ENCODE results near the gene UGGT1. TPM values are rescaled to one million over a fixed set of nuclear protein-coding genes. Genes with fewer than 3 reads are reported as not detected.
A peak's percentile ranks its signal among the peaks of the same experiment; 100 is the strongest.

UGGT1 gene
- polyA plus RNA-seq, 1 donor (not counting 4 experiments of a cell fraction or from before 2014, with no cell fraction given): 26.7 TPM

DNA sequence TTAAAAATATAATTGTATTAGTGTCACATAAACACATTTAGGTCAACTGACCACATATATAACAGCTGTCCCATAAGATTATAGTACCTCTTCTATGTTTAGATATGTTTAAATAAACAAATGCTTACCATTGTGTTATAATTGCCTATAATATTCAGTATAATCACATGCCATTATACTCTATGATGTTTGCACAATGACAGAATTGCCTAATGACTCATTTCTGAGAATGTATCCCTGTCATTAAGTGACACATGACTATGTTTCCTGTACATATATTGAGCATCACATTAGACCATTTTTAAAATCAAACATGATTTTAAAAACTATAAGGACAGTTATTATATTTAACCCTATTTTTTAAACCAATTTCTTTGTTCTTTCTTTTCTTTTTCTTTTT is 137.9 kb downstream of the UGGT1 start:
- DNase-seq (ENCODE audit: low read depth, low spot score) (no peak), FAIRE-seq (no peak)
- H3K4me1 ChIP-seq (ENCODE audit: control insufficient read depth, extremely low read depth, insufficient read depth, low read length): no peaks in the 10 kb centered on the region
- H3K79me2 ChIP-seq (ENCODE audit: control insufficient read depth, insufficient read depth, low read length): no peaks in the 10 kb centered on the region
- H3K9me1 ChIP-seq (ENCODE audit: control insufficient read depth, extremely low read depth, insufficient read depth, low read length): no peaks in the 10 kb centered on the region
- H3K27ac ChIP-seq (ENCODE audit: control insufficient read depth, insufficient read depth, low read length): no peak overlapping the region
- no peaks in the 10 kb centered on the region for H3K36me3 ChIP-seq (ENCODE audit: control insufficient read depth in 2 of 2, extremely low read depth in 1 of 2, insufficient read depth in 2 of 2, low read length in 2 of 2)
- no peaks in the 10 kb centered on the region for H3K9me3 ChIP-seq (ENCODE audit: control insufficient read depth, low read depth, low read length)
- dilution Hi-C loops (cut with MboI; ENCODE audit: extremely low pct_ligation_motif_present, low sequenced_read_pairs): no loop called here
- H3K4me3 ChIP-seq (ENCODE audit: control insufficient read depth in 2 of 3, extremely low read depth in 1 of 3, insufficient read depth in 2 of 3, low read depth in 1 of 3, low read length in 3 of 3): no peak overlapping the region
- peaks cover 3% of the 10 kb centered on the region for H3K27me3 ChIP-seq (ENCODE audit: control insufficient read depth, extremely low read depth, insufficient read depth, low read length)
- H3K4me2 ChIP-seq (ENCODE audit: control insufficient read depth, extremely low read depth, insufficient read depth, low read depth, low read length): no peak overlapping the region
- TF ChIP-seq, protein P1, sequence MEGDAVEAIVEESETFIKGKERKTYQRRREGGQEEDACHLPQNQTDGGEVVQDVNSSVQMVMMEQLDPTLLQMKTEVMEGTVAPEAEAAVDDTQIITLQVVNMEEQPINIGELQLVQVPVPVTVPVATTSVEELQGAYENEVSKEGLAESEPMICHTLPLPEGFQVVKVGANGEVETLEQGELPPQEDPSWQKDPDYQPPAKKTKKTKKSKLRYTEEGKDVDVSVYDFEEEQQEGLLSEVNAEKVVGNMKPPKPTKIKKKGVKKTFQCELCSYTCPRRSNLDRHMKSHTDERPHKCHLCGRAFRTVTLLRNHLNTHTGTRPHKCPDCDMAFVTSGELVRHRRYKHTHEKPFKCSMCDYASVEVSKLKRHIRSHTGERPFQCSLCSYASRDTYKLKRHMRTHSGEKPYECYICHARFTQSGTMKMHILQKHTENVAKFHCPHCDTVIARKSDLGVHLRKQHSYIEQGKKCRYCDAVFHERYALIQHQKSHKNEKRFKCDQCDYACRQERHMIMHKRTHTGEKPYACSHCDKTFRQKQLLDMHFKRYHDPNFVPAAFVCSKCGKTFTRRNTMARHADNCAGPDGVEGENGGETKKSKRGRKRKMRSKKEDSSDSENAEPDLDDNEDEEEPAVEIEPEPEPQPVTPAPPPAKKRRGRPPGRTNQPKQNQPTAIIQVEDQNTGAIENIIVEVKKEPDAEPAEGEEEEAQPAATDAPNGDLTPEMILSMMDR (optimal IDR thresholded peaks at IDR 0.05 in 1 of 3, IDR thresholded peaks at IDR 0.05 in 1 of 3, conservative IDR thresholded peaks at IDR 0.05 in 1 of 3; ENCODE audit: extremely low read depth in 1 of 3, insufficient read depth in 2 of 3, low read length in 3 of 3): no peak
- no peak for TF ChIP-seq EZH2 (IDR thresholded peaks at IDR 0.05; ENCODE audit: low read length)
- no peak overlapping the region for H2AFZ ChIP-seq (ENCODE audit: control insufficient read depth, low read length)
- H4K20me1 ChIP-seq (ENCODE audit: control insufficient read depth, extremely low read depth, insufficient read depth, low read length): no peaks in the 10 kb centered on the region
- H3K9ac ChIP-seq (ENCODE audit: control insufficient read depth, extremely low read depth, insufficient read depth, low read length): no peak overlapping the region

- H3K9ac ChIP-seq (ENCODE audit: control insufficient read depth, extremely low read depth, insufficient read depth, low read length): peak overlapping the region; percentile 56
- no peaks in the 10 kb centered on the region for H3K79me2 ChIP-seq (ENCODE audit: control insufficient read depth, insufficient read depth, low read length)
- no peaks in the 10 kb centered on the region for H3K9me3 ChIP-seq (ENCODE audit: control insufficient read depth, low read depth, low read length)
- FAIRE-seq (no peak), DNase-seq (ENCODE audit: low read depth, low spot score) (peak; percentile 5)
- no peak overlapping the region for H3K27ac ChIP-seq (ENCODE audit: control insufficient read depth, insufficient read depth, low read length)
- no peaks in the 10 kb centered on the region for H3K36me3 ChIP-seq (ENCODE audit: control insufficient read depth in 2 of 2, extremely low read depth in 1 of 2, insufficient read depth in 2 of 2, low read length in 2 of 2)
- H3K27me3 ChIP-seq (ENCODE audit: control insufficient read depth, extremely low read depth, insufficient read depth, low read length): peaks cover 3% of the 10 kb centered on the region
- TF ChIP-seq EZH2 (IDR thresholded peaks at IDR 0.05; ENCODE audit: low read length): no peak
- TF ChIP-seq, protein P1 (optimal IDR thresholded peaks at IDR 0.05 in 1 of 3, IDR thresholded peaks at IDR 0.05 in 1 of 3, conservative IDR thresholded peaks at IDR 0.05 in 1 of 3; ENCODE audit: extremely low read depth in 1 of 3, insufficient read depth in 2 of 3, low read length in 3 of 3): peak; percentile 69 to 98 (median 94)
- no peaks in the 10 kb centered on the region for H3K4me1 ChIP-seq (ENCODE audit: control insufficient read depth, extremely low read depth, insufficient read depth, low read length)
- peak overlapping the region; percentile 55 to 85 (median 69) for H3K4me3 ChIP-seq (ENCODE audit: control insufficient read depth in 2 of 3, extremely low read depth in 1 of 3, insufficient read depth in 2 of 3, low read depth in 1 of 3, low read length in 3 of 3)
- peak overlapping the region; percentile 87 for H3K4me2 ChIP-seq (ENCODE audit: control insufficient read depth, extremely low read depth, insufficient read depth, low read depth, low read length)
- H4K20me1 ChIP-seq (ENCODE audit: control insufficient read depth, extremely low read depth, insufficient read depth, low read length): no peaks in the 10 kb centered on the region
- no peaks in the 10 kb centered on the region for H3K9me1 ChIP-seq (ENCODE audit: control insufficient read depth, extremely low read depth, insufficient read depth, low read length)
- H2AFZ ChIP-seq (ENCODE audit: control insufficient read depth, low read length): peak overlapping the region; percentile 96
- dilution Hi-C loops (cut with MboI; ENCODE audit: extremely low pct_ligation_motif_present, low sequenced_read_pairs): no loop called here
Observed at GRCh38 chr2:128232965-128233789, 142.2 kb downstream of the UGGT1 start.

All from keratinocyte (primary cell).